NOMO-1 (cell line): ENCODE measurements around the gene PRSS21.

Experiments
- DNase-seq, 2 experiments: peaks; one replicate each; lab custom pipeline; 2025; ENCODE audit not compliant: unreplicated experiment in 2 of 2; lab: John Stamatoyannopoulos, UW

The PRSS21 gene, protein sequence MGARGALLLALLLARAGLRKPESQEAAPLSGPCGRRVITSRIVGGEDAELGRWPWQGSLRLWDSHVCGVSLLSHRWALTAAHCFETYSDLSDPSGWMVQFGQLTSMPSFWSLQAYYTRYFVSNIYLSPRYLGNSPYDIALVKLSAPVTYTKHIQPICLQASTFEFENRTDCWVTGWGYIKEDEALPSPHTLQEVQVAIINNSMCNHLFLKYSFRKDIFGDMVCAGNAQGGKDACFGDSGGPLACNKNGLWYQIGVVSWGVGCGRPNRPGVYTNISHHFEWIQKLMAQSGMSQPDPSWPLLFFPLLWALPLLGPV

DNA sequence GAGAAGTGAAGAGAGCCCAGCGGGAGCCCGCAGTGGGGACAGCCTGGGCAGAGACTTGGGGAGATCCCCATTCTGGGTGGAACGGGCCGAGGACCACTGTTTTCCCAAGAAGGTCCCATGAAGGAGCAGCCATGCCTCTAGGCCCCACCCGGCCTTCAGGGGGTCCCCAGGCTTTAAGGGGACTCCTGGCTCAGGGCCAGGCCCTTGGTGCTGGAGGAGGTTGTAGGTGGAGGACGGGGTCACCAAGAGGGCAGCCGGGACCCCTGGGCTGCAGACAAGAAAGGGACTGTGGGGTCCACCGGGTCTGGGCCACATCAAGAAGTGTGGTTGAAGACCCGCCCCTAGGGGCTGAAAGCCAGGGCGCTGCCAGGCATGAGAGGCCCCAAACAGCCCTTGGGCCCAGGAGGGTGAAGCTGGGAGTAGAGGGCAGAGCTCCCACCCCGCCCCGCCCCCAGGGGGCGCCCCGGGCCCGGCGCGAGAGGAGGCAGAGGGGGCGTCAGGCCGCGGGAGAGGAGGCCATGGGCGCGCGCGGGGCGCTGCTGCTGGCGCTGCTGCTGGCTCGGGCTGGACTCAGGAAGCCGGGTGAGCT is at the start of gene PRSS21:
Gene PRSS21 (plus strand): TSS at position 487 of the 589 bp plus-strand sequence. CDS start 32 bp downstream, at position 519.
- DNase-seq: peak; percentile 17 to 41

DNA sequence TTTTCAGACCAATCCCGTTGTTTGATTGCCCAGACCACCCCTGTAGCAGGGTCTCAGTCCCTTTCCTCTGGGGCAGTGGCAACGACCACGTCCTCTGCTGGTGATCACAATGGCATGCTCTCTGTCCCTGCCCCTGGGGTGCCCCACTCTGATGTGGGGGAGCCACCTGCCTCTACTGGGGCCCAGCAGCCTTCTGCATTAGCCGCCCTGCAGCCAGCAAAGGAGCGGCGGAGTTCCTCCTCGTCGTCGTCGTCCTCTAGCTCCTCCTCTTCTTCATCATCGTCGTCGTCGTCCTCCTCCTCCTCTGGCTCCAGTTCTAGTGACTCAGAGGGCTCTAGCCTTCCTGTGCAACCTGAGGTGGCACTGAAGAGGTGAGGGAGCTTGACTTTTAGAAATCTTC is 49.1 kb upstream of the PRSS21 start:
- no peak for DNase-seq

DNA sequence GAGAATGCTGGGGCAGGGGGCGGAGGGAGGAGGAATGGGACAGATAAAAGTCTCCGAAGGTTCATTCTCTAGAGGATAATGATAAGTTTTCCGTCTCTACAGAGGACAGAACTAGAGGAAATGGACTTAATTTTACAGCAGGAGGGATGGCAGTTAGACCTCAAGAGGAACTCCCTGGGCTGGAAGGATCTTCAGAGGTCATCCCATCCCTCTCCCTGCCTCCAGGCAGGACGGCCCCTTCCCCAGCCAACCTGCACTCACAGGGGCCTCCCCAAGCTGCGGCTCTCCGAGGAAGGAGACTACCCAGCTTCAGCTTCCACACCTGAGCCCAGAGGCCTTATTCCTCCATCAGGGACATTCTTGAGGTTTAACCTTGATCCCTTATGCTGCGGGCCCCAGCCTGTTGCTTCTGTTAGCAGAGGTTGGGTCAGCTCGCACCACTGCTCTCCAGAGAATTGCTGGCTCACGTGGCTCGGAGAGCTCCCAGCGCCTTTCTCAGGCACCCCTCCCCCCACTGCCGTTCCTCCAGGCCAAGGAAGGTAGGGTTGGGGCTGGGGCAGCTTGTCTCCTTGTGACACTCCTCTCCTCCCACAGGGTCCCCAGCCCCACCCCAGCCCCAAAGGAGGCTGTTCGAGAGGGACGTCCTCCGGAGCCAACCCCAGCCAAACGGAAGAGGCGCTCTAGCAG is 48.5 kb upstream of the PRSS21 start:
- no peak for DNase-seq

DNA sequence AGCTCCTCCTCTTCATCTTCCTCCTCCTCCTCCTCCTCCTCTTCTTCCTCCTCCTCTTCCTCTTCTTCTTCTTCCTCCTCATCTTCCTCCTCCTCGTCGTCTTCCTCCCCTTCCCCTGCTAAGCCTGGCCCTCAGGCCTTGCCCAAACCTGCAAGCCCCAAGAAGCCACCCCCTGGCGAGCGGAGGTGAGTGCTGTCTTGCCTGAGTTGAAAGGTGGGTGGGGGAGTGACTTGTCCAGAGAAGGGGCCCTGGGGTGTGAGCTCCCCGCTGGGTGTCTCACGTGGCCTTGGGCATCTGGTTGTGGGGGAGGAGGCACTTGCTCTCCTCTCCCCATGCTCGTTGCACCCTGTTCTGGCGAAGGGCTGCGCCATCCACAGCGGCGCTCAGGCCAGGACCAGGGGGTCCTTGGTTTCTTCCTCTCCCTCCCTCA is 47.9 kb upstream of the PRSS21 start:
- no peak for DNase-seq

DNA sequence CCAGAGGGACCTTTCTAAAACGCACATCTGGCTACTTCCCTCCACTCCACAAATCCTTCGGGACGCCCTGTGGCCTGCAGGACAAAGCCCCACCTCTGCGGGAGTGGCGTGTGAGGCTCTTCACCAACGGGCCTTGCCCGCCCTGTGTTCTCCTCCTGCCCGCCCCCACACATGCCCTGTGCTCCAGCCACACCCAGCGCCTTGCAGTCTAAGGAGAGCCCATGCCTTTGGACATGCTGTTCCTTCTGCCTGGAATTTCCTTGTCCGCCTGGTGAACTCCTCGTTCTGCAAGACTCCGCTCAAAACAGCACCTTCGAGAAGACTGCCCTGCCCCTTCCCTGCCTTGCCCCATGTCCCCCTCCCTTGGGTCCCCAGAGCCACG is 47.4 kb upstream of the PRSS21 start:
- DNase-seq: no peak

DNA sequence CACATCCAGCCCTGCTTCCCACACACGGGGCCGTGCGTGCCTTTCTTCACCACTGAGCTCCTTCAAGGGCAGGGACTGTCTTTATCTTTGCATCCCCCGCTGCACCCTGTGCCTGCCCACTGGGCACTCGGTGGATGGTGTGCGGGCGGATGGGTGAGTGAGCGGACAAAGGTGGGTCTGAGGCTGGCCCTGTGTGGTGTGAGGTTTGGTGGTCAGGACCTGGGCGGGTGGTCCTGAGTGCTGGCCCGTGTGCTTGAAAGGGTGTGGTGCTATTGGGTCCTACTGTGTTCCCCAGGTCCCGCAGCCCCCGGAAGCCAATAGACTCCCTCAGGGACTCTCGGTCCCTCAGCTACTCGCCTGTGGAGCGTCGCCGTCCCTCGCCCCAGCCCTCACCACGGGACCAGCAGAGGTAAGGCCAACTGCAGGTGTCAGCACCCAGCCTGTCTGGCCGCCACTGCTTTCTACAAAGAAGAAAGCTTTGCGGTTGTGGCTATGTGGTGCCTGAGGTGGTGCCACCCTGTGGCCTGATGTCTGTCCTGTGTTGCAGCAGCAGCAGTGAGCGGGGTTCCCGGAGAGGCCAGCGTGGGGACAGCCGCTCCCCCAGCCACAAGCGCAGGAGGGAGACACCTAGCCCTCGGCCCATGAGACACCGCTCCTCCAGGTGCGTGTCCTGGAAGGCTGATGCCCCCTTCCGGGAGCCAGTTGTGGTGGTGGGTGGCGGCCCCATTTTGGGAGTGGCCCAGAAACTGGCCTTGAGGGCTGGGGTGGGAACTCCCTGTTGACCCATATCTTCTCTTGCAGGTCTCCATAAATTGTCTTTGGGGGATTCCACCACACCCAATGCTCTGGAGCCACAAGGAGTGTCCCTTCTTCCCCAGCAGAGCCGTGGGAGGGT is 46.7 kb upstream of the PRSS21 start:
- no peak for DNase-seq

DNA sequence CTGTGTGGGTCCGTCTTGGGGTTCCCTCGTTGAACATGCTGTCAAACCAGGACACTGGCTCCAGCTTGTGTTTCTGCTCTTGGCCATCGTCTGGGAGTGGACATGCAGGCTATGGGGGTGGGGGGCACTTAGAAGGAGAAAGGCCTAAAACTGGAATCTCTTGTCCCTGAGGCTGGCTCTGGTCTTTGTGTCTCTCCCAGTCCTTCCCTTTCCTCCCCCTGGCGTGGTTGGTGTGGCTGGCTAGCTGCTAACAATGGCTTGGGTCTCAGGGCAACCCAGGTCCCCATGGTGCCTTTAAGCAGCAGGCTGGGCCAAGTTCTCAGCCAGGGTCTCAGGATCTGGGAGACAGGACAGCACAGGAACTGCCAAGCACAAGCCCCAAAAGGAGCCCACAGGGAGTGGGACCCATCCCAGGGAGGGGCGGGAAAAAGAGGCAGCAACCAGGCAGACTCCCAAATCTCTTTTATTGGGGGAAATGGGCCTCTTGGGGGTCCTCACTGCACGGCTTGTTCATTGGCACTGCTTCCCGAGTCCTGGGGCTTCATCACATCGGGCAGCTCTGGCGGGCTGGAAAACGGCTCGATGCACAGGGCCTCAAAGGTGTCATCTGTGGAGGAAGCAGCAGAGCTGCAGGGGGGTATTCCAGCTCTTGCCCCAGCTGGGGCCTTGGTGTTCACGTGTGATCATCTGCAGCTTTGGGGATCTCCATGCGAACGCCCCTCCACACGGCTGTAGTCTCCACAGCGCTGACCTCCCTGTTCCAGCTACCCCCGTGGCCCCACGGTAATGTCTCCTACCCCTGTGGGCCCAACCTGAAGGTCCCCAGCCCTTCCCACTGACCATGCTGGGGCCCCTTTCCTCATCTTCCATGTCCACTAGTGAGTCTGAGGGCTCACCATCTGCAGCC is 45.3 kb upstream of the PRSS21 start:
- DNase-seq: no peak

DNA sequence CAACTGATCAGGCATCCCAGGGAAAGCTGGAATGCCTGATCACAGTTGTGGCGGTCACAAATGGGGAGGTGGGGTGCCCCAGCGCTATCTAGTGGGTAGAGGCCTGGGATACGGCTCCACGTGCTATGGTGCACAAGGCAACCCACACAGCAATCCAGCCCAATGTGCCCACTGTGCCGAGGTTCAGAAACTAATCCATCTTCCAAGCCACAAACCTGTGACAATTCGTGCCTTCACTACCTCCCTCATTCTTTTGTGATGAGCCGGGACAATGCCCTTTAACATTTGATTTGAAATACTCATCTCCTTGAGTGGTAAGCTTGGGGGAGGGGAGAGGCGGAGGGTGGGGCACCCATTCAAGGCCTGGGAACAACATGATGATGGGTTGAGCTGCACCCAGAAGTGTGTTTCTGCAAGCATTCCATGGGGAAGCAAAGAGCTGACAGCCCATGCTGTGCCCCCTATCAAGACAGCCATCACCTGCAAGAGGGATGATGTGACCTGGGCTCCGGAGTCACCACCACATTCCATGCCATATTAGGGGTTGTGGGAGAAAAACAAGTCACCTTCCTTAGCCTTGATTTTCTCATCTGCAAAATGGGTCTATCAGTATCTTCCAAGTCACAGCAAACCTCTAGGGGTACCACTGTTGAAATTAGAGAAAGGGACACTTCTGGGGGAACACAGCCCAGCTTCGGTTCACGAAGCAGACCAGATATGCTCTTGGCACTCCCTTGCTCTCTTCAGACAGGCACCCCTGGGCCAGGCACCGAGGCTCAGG is 43.7 kb upstream of the PRSS21 start:
- DNase-seq: no peak

DNA sequence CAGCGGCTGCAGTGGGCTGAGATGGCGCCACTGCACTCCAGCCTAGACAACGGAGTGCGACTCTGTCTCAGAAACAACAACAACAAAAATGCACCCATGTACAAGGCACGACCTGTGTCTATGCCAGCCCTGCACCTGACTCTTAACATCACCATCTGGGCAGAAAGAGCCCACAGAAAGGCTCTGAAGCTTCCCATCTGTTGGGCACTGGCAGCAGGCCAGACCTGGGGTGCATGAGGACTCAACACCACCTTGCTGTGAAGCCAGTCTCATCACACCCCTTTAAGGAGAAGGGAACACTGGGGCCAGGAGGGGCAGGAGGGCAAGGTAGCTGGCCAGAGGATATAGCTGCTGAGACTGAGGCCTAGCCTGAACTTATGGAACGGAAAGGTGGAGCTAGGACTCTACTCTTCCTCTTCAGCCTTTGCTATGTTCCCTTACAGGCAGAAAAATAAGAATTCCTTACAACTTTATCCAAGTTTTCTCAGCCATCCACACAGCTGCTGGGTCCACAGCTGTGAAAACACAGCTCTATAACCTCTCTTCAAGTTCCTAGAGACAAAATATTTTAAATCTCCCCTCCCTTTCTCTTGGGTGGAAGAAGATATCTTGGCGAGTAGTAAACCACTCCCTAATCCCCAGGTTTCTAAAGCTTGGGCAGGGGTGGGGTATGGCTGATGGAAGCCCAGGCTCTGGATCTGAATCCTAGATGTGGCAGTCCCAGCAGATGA is 42.7 kb upstream of the PRSS21 start:
- DNase-seq: no peak

DNA sequence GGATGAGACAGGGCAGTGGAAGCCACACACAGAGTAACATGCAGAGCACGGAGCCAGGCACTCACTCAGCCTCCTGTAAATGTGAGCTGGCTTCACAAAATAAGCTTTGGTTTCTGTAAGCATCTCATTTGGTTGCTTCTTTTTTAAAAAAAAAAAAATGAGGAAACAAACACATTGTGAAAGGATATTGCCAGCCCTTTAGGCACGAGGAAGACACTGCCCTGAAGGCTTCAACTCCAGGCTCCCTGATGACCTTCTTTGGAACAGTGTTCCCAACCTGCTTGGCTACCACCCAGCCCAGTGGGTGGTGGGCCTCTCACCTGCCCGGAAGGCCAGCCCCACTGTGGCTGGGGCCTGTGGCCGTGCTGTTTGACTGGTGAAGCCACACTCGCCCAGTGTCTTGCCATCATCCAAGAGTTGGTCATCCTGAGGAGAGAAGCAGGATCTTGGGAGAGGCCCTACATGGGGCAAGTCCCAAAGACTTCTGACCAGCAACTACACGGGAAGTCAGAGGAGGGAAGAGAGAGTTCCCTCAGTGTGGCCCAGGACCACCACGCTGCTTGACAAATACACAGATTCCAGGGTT is 41.8 kb upstream of the PRSS21 start:
- peak; percentile 13 to 15 for DNase-seq

DNA sequence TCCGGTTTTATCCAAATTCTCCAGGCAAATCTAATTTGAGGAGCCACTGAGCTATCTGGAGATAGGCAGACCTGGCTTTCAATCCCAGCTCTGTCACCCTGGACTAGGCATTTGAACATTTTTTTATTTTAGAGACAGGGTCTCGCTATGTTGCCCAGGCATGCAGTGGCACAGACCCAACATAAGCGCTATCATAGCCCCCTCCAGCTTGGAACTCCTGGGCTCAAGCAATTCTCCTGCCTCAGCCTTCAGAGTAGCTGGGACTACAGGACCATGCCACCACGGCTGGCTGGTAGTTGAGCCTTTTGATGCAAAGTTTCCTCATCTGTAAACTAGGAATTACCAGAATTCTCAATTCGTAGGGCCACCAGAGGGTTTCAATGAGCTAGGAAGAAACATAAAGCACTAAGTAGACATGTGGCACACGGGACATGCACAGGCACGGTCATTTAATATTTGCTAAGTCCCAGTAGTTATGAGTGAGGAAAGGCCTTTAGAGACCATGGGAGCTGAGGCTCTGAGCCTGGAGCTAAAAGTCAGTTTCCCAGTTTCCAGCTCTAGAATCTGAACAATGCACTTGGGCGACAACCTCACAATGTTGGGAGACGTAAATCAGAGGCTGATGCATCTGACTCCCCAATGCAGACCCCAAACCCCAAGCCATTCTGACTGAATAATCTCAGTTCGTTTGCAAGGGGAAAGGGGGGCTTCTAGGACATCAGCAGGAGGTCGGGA is 41.1 kb upstream of the PRSS21 start:
- DNase-seq: no peak

DNA sequence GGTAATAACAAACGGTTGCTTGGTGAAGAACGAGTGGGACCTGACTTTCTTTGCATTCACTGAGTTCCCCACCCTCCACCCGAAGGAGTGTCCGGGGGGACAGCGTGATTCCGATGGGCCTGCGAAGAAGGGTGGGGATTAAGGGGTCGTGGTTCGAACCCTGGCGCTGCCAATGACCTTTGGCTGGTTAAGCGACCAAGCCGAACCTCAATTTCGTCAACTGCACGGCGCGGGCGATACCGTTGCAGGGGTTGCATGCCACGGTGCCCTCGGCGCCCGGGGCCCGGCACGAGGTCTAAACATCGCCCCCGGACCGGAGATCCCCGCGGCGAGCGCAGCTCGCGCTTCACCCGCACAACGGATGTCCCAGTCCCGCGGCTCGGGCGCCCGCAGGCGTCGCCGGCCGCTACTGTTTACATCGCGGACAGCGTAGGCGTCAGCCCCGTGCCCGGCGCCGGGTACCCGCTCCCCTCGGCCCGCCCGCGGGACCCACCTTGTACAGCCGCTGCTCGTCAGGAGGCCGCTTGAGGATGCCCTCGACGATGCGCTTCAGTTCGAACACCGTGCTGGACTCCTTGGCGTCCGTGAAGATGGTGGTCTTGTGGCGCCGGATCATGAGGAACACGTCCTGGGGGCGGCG is 40.4 kb upstream of the PRSS21 start:
- DNase-seq: no peak

DNA sequence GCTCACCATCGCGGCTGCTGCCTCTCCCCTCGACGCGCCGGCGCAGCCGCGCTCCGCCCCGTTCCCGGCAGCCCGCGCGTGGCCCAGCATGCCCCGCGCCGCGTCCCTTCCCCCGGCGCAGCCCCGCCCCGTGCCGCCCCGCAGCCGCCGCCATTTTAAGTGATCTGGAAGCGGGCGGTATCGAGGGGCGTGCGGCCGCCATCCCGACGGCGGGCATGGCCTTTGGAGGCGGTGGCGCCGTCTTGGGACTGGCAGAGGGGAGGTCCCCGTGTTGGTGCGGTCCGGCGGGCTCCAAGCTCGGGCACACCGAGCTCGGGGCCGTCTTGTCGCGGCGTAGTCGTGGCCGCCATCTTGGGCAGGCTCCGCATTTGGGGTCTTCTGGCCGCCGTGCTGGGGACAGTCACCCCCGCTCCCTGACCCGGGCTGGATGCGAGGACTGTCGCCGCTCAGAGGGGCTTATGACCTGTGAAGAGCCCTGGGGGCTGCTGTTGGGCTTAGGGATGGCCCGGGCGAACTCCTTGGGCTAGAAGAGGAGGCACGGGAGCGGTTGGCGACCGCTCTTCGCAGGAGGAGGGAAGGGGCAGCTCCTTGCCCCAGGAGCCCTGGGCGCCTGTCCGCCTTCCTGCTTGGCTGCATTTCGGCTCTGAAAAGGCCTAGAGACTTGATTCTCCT is 39.7 kb upstream of the PRSS21 start, which contains the start of gene ELOB:
Gene ELOB (minus strand): TSS at position 50 of the 672 bp plus-strand sequence. CDS start 41 bp downstream, at position 9.
- DNase-seq: peak; percentile 67 to 92

DNA sequence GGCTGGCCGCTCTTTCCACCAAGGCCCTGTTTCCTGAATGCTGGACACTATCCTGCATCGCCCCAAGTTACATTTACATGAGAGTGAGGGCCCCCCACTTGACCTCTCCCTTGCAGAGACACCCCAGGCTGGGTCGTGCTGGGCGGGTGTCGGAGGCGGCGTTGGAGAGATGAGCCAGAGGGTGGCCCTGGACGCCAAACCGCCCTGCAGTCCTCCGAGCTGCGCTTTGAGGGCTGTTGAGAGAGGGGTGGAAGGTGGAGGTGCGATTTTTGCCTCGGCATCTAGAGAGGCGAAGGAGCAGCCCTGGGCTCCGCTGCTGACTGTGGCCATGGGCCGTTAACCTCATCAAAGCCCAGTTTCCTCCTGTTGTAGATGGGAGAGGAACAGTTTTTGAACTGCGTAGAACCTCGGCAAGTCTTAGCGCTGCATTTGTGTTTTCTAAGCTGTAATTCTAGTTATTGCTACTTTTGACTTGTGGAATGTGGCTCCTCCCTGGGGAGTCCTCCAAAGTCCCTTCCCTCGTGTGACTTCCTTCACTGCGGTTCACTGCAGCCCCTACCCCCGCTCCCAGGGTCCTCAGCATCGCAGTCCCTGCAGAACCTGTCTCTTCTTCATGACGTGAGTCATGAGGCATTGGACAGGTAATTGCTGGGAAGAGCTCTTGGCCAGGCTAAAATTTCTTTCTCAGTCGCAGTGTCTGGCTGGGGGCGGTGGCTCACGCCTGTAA is 39.0 kb upstream of the PRSS21 start:
- no peak for DNase-seq

DNA sequence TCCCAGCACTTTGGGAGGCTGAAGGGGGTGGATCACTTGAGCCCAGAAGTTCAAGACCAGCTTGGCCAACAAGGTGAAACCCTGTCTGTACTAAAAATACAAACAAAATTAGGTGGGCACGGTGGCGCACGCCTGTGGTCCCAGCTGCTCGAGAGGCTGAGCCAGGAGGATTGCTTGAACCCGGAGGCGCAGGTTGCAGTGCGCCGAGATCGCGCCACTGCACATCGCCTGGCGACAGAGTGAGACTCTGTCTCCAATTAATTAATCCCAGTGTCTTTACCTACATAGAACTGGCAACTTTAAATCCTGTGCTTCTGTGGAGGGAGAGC is 38.4 kb upstream of the PRSS21 start:
- DNase-seq: no peak
